Progenitor cell of endocrine pancreas (in vitro differentiated cells): ENCODE results near the gene DLL3. TPM values are rescaled to one million over a fixed set of nuclear protein-coding genes. Genes with fewer than 3 reads are reported as not detected.

Experiments
- DNase-seq: peaks from one replicate; pipeline ENCODE4 v3.0.0; 2021; ENCODE audit warnings: low spot score; ENCODE audit not compliant: unreplicated experiment
- H3K27ac Mint-ChIP-seq: 2 replicates; pipeline ENCODE4 v1.8.0; 2021; ENCODE audit warnings: mild to moderate bottlenecking, moderate library complexity, mixed read lengths
- H3K27me3 Mint-ChIP-seq: 2 replicates; pipeline ENCODE4 v1.8.0; 2021; ENCODE audit warnings: mixed read lengths
- H3K36me3 Mint-ChIP-seq: 2 replicates; pipeline ENCODE4 v1.8.0; 2022; ENCODE audit warnings: mixed read lengths; ENCODE audit not compliant: insufficient read depth
- H3K4me1 Mint-ChIP-seq: 2 replicates; pipeline ENCODE4 v1.8.0; 2021; ENCODE audit warnings: low read depth, mixed read lengths
- H3K4me3 Mint-ChIP-seq: 2 replicates; pipeline ENCODE4 v1.8.0; 2021; ENCODE audit warnings: low read depth, mild to moderate bottlenecking, moderate library complexity, mixed read lengths
- H3K9me3 Mint-ChIP-seq: 2 replicates; pipeline ENCODE4 v1.8.0; 2021; ENCODE audit warnings: low read depth, mixed read lengths
- total RNA-seq: library from RNA; stranded (reverse); gene quantifications from 2 replicates; pipeline ENCODE4 v1.2.1, GENCODE V29; 2021
- TF ChIP-seq, protein P1 (sequence below): fragments of 200-600 bp; sonication (generic); IDR thresholded peaks from one replicate; pipeline ENCODE4 v1.5.0; 2021; ENCODE audit warnings: antibody characterized with exemption, mild to moderate bottlenecking; ENCODE audit not compliant: unreplicated experiment

Gene DLL3
- total RNA-seq, 1 donor from 2014 or later, result 1.1 TPM

DNA sequence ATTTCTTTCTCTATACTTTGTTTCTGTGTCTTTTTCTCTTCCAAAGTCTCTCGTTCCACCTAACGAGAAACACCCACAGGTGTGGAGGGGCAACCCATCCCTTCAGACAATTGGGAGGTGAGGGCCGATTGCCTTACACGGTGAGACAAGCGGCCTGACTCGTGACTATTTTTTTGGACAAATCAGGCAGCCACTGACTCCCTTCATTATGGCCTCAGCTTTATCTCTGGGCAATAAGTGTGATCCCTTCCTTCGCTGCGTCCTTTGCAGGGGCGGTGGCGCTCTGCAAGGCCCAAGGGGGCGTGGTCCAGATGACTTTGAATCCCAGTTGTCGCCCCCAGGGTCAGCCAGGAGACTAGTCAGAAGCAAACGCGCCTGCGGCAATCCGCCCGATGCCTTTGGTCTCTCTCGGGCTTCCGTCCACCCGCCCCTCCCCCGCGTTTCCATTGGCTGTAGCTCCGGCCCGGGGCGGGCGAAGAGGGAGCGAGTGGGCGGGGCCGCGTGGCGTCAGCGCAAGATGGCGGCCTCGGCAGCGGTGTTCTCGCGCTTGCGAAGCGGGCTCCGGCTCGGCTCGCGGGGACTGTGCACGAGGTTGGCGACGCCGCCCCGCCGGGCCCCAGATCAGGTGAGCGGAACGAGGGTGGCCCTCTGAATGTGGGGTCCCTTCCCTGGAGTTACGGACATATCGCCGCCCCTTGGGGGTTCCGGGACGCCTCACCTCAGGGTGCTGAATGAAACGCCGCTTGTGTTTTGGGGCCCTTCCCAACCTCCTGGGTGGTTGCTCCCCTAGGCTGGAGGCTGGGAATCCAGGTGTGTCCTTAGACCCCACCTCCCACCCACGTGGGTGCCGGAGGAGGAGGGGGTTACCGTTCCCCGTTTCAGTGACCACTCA lies 18.2 kb upstream of the DLL3 start, which contains the start of gene TIMM50:
TSS of gene TIMM50 (plus strand) at position 502 of the 892 bp plus-strand sequence. CDS start at position 518, 16 bp downstream.
- DNase-seq, result peak; percentile 98
- Mint-ChIP-seq H3K4me3 (peak within 1 kb of the TSS; percentile 84), H3K27ac (peak within 1 kb of the TSS; percentile 97), H3K4me1 (peaks cover 17% of the 10 kb centered on the region), H3K27me3 (no peaks in the 10 kb centered on the region), H3K9me3 (no peaks in the 10 kb centered on the region), H3K36me3 (peaks cover 3% of the 10 kb centered on the region)
- TF ChIP-seq, protein P1, sequence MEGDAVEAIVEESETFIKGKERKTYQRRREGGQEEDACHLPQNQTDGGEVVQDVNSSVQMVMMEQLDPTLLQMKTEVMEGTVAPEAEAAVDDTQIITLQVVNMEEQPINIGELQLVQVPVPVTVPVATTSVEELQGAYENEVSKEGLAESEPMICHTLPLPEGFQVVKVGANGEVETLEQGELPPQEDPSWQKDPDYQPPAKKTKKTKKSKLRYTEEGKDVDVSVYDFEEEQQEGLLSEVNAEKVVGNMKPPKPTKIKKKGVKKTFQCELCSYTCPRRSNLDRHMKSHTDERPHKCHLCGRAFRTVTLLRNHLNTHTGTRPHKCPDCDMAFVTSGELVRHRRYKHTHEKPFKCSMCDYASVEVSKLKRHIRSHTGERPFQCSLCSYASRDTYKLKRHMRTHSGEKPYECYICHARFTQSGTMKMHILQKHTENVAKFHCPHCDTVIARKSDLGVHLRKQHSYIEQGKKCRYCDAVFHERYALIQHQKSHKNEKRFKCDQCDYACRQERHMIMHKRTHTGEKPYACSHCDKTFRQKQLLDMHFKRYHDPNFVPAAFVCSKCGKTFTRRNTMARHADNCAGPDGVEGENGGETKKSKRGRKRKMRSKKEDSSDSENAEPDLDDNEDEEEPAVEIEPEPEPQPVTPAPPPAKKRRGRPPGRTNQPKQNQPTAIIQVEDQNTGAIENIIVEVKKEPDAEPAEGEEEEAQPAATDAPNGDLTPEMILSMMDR, result no peak

DNA sequence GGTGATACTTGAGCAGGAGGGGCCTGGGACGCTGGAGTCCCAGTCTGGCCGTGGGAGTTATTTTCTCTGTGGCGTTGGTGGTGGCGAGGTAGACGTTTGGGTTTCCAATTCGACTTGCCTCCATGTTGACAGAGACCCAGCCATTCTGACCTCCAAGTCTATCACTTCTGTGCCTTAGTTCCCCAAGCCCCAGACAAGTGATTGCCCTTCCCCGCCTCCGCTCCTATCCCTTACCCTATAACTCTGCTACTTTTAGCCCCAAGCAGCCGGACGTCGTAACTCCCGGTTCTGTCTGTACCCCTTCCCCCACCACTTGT lies 17.6 kb upstream of the DLL3 start:
- Mint-ChIP-seq H3K27me3 (no peaks in the 10 kb centered on the region), H3K4me3 (peak overlapping the region; percentile 84), H3K27ac (peak overlapping the region; percentile 97), H3K4me1 (peaks cover 17% of the 10 kb centered on the region), H3K9me3 (no peaks in the 10 kb centered on the region), H3K36me3 (peaks cover 3% of the 10 kb centered on the region)
- DNase-seq, result no peak
- TF ChIP-seq, protein P1, result no peak

DNA sequence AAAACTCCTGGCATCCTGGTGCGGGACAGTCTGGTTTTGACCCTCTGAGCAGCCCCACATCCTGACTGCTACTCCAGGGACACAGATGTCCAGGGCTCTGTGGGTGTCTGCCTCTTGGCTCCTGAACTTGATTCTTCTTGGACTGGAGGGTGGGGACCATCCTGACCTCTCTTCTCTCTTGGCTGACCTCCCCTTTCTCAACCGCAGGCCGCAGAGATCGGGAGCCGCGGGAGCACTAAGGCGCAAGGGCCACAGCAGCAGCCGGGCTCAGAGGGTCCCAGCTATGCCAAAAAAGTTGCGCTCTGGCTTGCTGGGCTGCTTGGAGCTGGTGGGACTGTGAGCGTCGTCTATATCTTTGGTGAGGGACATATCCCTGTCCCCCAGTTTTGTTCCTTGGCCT lies 17.1 kb upstream of the DLL3 start:
- Mint-ChIP-seq H3K4me3 (peak overlapping the region; percentile 84), H3K9me3 (no peaks in the 10 kb centered on the region), H3K36me3 (peaks cover 3% of the 10 kb centered on the region), H3K27me3 (no peaks in the 10 kb centered on the region), H3K27ac (peak overlapping the region; percentile 97), H3K4me1 (peaks cover 17% of the 10 kb centered on the region)
- TF ChIP-seq, protein P1, result no peak
- DNase-seq, result no peak

DNA sequence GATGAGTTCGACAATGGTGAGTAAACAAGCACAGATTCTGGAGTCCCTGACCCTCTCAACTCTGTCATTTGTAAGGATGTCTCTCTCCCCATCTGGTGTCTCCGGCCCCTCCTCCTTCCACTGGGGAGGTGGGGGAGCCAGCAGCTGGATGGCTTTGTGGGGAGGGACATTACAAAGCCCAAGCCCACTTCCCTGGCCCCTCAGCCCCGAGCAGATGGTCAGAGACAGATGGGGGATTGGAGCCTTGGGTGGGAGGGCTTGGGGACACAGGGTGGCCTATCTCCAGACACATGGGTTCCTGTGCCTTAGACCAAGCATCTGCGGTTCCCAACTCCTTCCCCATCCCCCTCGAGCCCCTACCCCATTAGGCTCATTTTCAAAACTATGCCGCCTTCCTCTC lies 15.6 kb upstream of the DLL3 start:
- TF ChIP-seq, protein P1, result no peak
- Mint-ChIP-seq H3K4me3 (no peak overlapping the region), H3K27me3 (no peaks in the 10 kb centered on the region), H3K9me3 (no peaks in the 10 kb centered on the region), H3K36me3 (peaks cover 8% of the 10 kb centered on the region), H3K27ac (no peak overlapping the region), H3K4me1 (peaks cover 17% of the 10 kb centered on the region)
- DNase-seq, result no peak

DNA sequence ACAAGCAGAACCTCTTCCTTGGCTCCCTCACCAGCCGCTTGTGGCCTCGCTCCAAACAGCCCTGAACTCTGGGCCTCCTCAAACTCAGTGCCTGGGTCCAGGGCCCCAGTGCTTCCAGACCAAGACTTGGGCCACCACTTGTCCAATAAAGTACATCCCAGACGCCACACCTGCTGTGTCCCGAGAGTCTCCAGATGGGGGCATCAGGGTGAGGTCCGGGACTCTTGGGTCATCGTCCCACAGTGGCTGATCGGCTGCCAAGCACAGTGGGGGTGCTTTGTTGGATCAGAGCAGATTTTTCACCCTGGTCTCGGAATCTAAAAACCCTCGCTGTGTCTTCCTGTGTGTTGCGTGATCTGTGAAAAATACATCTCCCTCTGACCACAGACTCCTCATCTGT lies 9.0 kb upstream of the DLL3 start:
- Mint-ChIP-seq H3K27ac (no peak overlapping the region), H3K36me3 (peaks cover 14% of the 10 kb centered on the region)
- DNase-seq, result no peak

More for the DNA sequence above, 9.0 kb upstream of the DLL3 start:
- H3K4me1 Mint-ChIP-seq, result no peaks in the 10 kb centered on the region
- H3K4me3 Mint-ChIP-seq, result no peak overlapping the region
- no peaks in the 10 kb centered on the region for H3K9me3 Mint-ChIP-seq
- TF ChIP-seq, protein P1, result no peak
- no peaks in the 10 kb centered on the region for H3K27me3 Mint-ChIP-seq
